PC-9 (cell line): ENCODE data around the gene TCIRG1. TPM values are rescaled to one million over a fixed set of nuclear protein-coding genes. Genes with fewer than 3 reads are reported as not detected.

Source experiments
- BruUV-seq: library from RNA; stranded (reverse); fragments of 400-500 nt; replicated peaks from 2 replicates; lab custom pipeline; 2021; lab: Mats Ljungman, UMichigan
- CTCF ChIA-PET: fragments of 300-600 bp; sonication (Branson Sonifier 250); formaldehyde crosslinking; loops from one replicate; lab custom pipeline; 2022; ENCODE audit warnings: antibody characterized with exemption; lab: Charles Lee
- POLR2A ChIA-PET: fragments of 300-600 bp; sonication (Branson Sonifier 250); formaldehyde crosslinking; loops from one replicate; lab custom pipeline; 2022; ENCODE audit warnings: antibody characterized with exemption; ENCODE audit not compliant: unreplicated experiment; lab: Charles Lee
- DNase-seq, 2 experiments: peaks; one replicate each; pipeline versions ENCODE4 v3.0.0 to v3.0.0-alpha.2; 2015 to 2022; ENCODE audit warnings: mixed read lengths in 1 of 2
- H2AFZ ChIP-seq: fragments of 200-600 bp; sonication (generic); 2 replicates; pipeline ENCODE4 v1.8.1; 2017; ENCODE audit warnings: antibody characterized with exemption
- H3F3A ChIP-seq: fragments of 200-600 bp; sonication (generic); 2 replicates; pipeline ENCODE4 v1.8.1; 2017; ENCODE audit warnings: antibody characterized with exemption, mild to moderate bottlenecking, low read depth; ENCODE audit not compliant: insufficient read depth
- H3K27ac ChIP-seq: fragments of 200-600 bp; sonication (generic); 2 replicates; pipeline ENCODE4 v1.6.1; 2016; ENCODE audit warnings: mixed run types
- H3K27me3 ChIP-seq: fragments of 200-600 bp; sonication (generic); 2 replicates; pipeline ENCODE4 v1.6.1; 2016; ENCODE audit warnings: low read depth, mixed run types; ENCODE audit not compliant: insufficient read depth
- H3K36me3 ChIP-seq: fragments of 200-600 bp; sonication (generic); 2 replicates; pipeline ENCODE4 v1.6.1; 2016; ENCODE audit warnings: low read depth, mixed run types
- H3K4me1 ChIP-seq: fragments of 200-600 bp; sonication (generic); replicated peaks from 2 replicates; pipeline ENCODE4 v1.6.1; 2016; ENCODE audit warnings: mixed run types; ENCODE audit not compliant: insufficient read depth
- H3K4me2 ChIP-seq: fragments of 200-600 bp; sonication (generic); 2 replicates; pipeline ENCODE4 v1.6.1; 2017; ENCODE audit warnings: mixed run types
- H3K4me3 ChIP-seq: fragments of 200-600 bp; sonication (generic); 2 replicates; pipeline ENCODE4 v1.6.1; 2016; ENCODE audit warnings: mixed run types
- H3K79me2 ChIP-seq: fragments of 200-600 bp; sonication (generic); 2 replicates; pipeline ENCODE4 v1.6.1; 2017; ENCODE audit warnings: low read depth, mixed run types
- H3K9me2 ChIP-seq: fragments of 200-600 bp; sonication (generic); 2 replicates; pipeline ENCODE4 v1.8.1; 2017; ENCODE audit warnings: mild to moderate bottlenecking; ENCODE audit not compliant: insufficient read depth
- H3K9me3 ChIP-seq: fragments of 200-600 bp; sonication (generic); 2 replicates; pipeline ENCODE4 v1.8.1; 2016; ENCODE audit warnings: low read depth; ENCODE audit not compliant: insufficient read depth
- H4K20me1 ChIP-seq: fragments of 200-600 bp; sonication (generic); 2 replicates; pipeline ENCODE4 v1.8.1; 2017; ENCODE audit not compliant: insufficient read depth
- EZH2 ChIP-seq: fragments of 200-600 bp; sonication (generic); IDR thresholded peaks from 2 replicates; pipeline ENCODE4 v1.8.0; 2017; ENCODE audit warnings: antibody characterized with exemption, low read depth
- intact Hi-C: fragments of 100-400 bp; cut with micrococcal nuclease; formaldehyde crosslinking; loops from one replicate; pipeline ENCODE4 v1.10.0; 2022; ENCODE audit not compliant: unreplicated experiment
- total RNA-seq: library from RNA; stranded (reverse); gene quantifications from 2 replicates; pipeline ENCODE4 v1.2.3, GENCODE V29; 2021
- TF ChIP-seq, protein P1 (sequence below): fragments of 200-600 bp; sonication (generic); conservative IDR thresholded peaks from 2 replicates; pipeline ENCODE4 v1.6.1; 2017; ENCODE audit warnings: mixed run types, antibody characterized with exemption, mild to moderate bottlenecking, moderate library complexity

Gene TCIRG1
- total RNA-seq, 1 experiment from 2014 or later, result 125 TPM

- H3K27ac ChIP-seq, result no peak overlapping the region
- intact Hi-C loops, result no loop called here
- H3K79me2 ChIP-seq, result peaks cover 91% of the 10 kb centered on the region
- peaks cover 24% of the 10 kb centered on the region for H3K36me3 ChIP-seq
- no peak for DNase-seq
- CTCF ChIA-PET, result no interaction called here
- H3K4me3 ChIP-seq, result no peak overlapping the region
- no peaks in the 10 kb centered on the region for H3K9me2 ChIP-seq
- POLR2A ChIA-PET, result no interaction called here
- no peak overlapping the region for H2AFZ ChIP-seq
- peaks cover 75% of the 10 kb centered on the region for H3F3A ChIP-seq
- H4K20me1 ChIP-seq, result peaks cover 87% of the 10 kb centered on the region
- no TSS peak for BruUV-seq
- H3K9me3 ChIP-seq, result no peaks in the 10 kb centered on the region
- H3K4me2 ChIP-seq, result no peak overlapping the region
- no peaks in the 10 kb centered on the region for H3K27me3 ChIP-seq
- H3K4me1 ChIP-seq, result peaks cover 14% of the 10 kb centered on the region
- TF ChIP-seq, protein P1, sequence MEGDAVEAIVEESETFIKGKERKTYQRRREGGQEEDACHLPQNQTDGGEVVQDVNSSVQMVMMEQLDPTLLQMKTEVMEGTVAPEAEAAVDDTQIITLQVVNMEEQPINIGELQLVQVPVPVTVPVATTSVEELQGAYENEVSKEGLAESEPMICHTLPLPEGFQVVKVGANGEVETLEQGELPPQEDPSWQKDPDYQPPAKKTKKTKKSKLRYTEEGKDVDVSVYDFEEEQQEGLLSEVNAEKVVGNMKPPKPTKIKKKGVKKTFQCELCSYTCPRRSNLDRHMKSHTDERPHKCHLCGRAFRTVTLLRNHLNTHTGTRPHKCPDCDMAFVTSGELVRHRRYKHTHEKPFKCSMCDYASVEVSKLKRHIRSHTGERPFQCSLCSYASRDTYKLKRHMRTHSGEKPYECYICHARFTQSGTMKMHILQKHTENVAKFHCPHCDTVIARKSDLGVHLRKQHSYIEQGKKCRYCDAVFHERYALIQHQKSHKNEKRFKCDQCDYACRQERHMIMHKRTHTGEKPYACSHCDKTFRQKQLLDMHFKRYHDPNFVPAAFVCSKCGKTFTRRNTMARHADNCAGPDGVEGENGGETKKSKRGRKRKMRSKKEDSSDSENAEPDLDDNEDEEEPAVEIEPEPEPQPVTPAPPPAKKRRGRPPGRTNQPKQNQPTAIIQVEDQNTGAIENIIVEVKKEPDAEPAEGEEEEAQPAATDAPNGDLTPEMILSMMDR, result no peak
Measured at GRCh38 chr11:68081691-68082090, 42.9 kb downstream of the TCIRG1 start.

DNA sequence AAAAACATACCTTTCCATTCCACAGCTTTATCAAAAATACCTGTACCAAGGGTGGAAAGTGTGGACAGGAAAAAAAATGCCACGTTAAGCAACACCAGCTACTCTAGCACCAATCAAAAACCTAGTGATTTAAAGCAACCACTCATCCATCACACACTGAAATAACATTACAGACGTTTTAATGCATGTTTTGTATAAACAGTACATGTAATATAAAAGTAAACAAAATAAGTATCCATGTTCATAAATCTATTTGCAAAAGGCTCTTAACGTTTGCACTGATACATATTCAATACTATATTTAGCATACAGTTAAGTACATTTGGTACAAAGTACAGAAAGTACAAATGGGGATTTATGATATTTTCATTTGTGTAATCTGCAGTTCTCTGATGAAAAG, 43.7 kb downstream of the TCIRG1 start:
- Histone ChIP-seq H3K36me3 (peaks cover 24% of the 10 kb centered on the region), H3F3A (peaks cover 74% of the 10 kb centered on the region), H3K9me3 (no peaks in the 10 kb centered on the region), H3K4me2 (no peak overlapping the region), H3K79me2 (peaks cover 91% of the 10 kb centered on the region), H3K27me3 (no peaks in the 10 kb centered on the region), H2AFZ (no peak overlapping the region), H3K27ac (no peak overlapping the region), H4K20me1 (peaks cover 85% of the 10 kb centered on the region), H3K4me3 (no peak overlapping the region), H3K9me2 (no peaks in the 10 kb centered on the region), H3K4me1 (peaks cover 14% of the 10 kb centered on the region)
- BruUV-seq, result no TSS peak
- CTCF ChIA-PET, result no interaction called here
- TF ChIP-seq EZH2, result no peak
- TF ChIP-seq, protein P1, result no peak
- intact Hi-C loops, result no loop called here
- no peak for DNase-seq
- POLR2A ChIA-PET, result no interaction called here

DNA sequence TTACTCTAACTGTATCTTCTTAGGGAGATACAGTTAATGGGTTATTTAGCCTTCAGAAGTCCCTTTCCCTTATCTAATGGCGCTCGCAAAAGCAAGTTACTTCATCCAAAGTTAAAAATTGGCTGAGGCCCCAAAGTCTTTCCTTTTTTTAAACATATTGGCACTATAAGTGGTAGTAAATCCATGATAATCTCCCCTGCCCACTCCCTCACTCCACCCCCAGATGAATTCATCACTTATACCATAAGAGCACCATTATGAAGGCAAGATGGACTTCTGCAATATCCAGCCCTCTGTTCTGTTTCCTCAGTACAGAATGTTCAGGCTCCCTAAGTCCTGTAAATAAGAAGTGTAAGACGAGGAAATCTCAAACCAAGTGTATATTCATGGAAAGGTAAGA, 44.7 kb downstream of the TCIRG1 start:
- Histone ChIP-seq H3K4me3 (no peak overlapping the region), H3K4me2 (no peak overlapping the region), H3K9me2 (no peaks in the 10 kb centered on the region), H4K20me1 (peaks cover 83% of the 10 kb centered on the region), H2AFZ (no peak overlapping the region), H3K27me3 (no peaks in the 10 kb centered on the region), H3K4me1 (peaks cover 7% of the 10 kb centered on the region), H3K79me2 (peaks cover 91% of the 10 kb centered on the region), H3K9me3 (no peaks in the 10 kb centered on the region), H3K27ac (no peak overlapping the region), H3K36me3 (peaks cover 24% of the 10 kb centered on the region), H3F3A (peaks cover 74% of the 10 kb centered on the region)
- intact Hi-C loops, result no loop called here
- no peak for DNase-seq
- ChIA-PET POLR2A (interaction anchor here (0.5 kb wide), 1 partner anchor 43 kb away, joined by 3 read pairs; no protein-coding TSS in a partner anchor), CTCF (no interaction called here)
- BruUV-seq, result no TSS peak
- no peak for TF ChIP-seq EZH2

- intact Hi-C loops, result no loop called here
Measured at GRCh38 chr11:68089679-68090078, 50.9 kb downstream of the TCIRG1 start.

More at GRCh38 chr11:68089679-68090078, 50.9 kb downstream of the TCIRG1 start:
- no peak for DNase-seq
- H3K9me3 ChIP-seq, result no peaks in the 10 kb centered on the region
- ChIA-PET CTCF (interaction anchor here (0.5 kb wide), 1 partner anchor 767 kb away, joined by 10 read pairs; no protein-coding TSS in a partner anchor), POLR2A (interaction anchor here (0.6 kb wide), 1 partner anchor 12 kb away, joined by 4 read pairs; no protein-coding TSS in a partner anchor)
- 0 out of 2 replicates have a peak overlapping the region, but pooled peaks have one; percentile 6 for H3K27ac ChIP-seq
- H2AFZ ChIP-seq, result no peak overlapping the region
- no TSS peak for BruUV-seq
- H3K27me3 ChIP-seq, result no peaks in the 10 kb centered on the region
- H3K4me3 ChIP-seq, result no peak overlapping the region
- peaks cover 65% of the 10 kb centered on the region for H3F3A ChIP-seq
- no peaks in the 10 kb centered on the region for H3K4me1 ChIP-seq
- H3K9me2 ChIP-seq, result no peaks in the 10 kb centered on the region
- peaks cover 24% of the 10 kb centered on the region; the same call in 1 of the 2 replicates for H3K36me3 ChIP-seq
- peaks cover 98% of the 10 kb centered on the region for H3K79me2 ChIP-seq
- peaks cover 94% of the 10 kb centered on the region for H4K20me1 ChIP-seq
- no peak overlapping the region for H3K4me2 ChIP-seq
- TF ChIP-seq, protein P1, result no peak
- no peak for TF ChIP-seq EZH2
